H1 (cell line): ENCODE data around the gene CEL. TPM values are rescaled to one million over a fixed set of nuclear protein-coding genes. Genes with fewer than 3 reads are reported as not detected.

Experiments
- BRCA1 ChIP-seq: IDR thresholded peaks from 2 replicates; pipeline ENCODE4 v1.6.1; 2012; ENCODE audit warnings: low read depth, low read length, improper control_type of control experiment
- CBX8 ChIP-seq: fragments of 300-800, 300-1000 bp; sonication (generic); IDR thresholded peaks from 2 replicates; pipeline ENCODE4 v1.7.1; 2016; ENCODE audit warnings: low read depth, low read length, borderline replicate concordance
- CTBP2 ChIP-seq: IDR thresholded peaks from 2 replicates; pipeline ENCODE4 v1.7.0; 2011; ENCODE audit warnings: borderline replicate concordance, mild to moderate bottlenecking, moderate library complexity, mixed read lengths, low read length; ENCODE audit not compliant: insufficient read depth, insufficient read length
- EGR1 ChIP-seq: IDR thresholded peaks from 2 replicates; pipeline ENCODE4 v1.6.1; 2011; ENCODE audit warnings: low read depth, low read length, borderline replicate concordance
- EZH2 ChIP-seq: fragments of 200-600 bp; sonication (generic); IDR thresholded peaks from 2 replicates; pipeline ENCODE4 v1.7.1; 2012; ENCODE audit warnings: low read depth, mild to moderate bottlenecking, moderate library complexity, low read length, inconsistent platforms; ENCODE audit not compliant: severe bottlenecking
- FOSL1 ChIP-seq: IDR thresholded peaks from 2 replicates; pipeline ENCODE4 v1.6.1; 2011; ENCODE audit warnings: mild to moderate bottlenecking, low read depth, low read length, moderate library complexity; ENCODE audit not compliant: insufficient read depth
- JUN ChIP-seq: IDR thresholded peaks from 2 replicates; pipeline ENCODE4 v1.6.1; 2011; ENCODE audit warnings: low read depth, mild to moderate bottlenecking, improper control_type of control experiment, low read length
- NRF1 ChIP-seq: IDR thresholded peaks from 2 replicates; pipeline ENCODE4 v1.6.1; 2011; ENCODE audit warnings: mild to moderate bottlenecking, low read depth, low read length, improper control_type of control experiment
- PHF8 ChIP-seq: fragments of 200-600 bp; sonication (generic); conservative IDR thresholded peaks from 2 replicates; pipeline ENCODE4 v1.7.1; 2012; ENCODE audit warnings: low read depth, mild to moderate bottlenecking, inconsistent platforms, low read length, moderate library complexity
- POLR2AphosphoS5 ChIP-seq: IDR thresholded peaks from 2 replicates; pipeline ENCODE4 v1.6.1; 2011; ENCODE audit warnings: low read depth, low read length
- RFX5 ChIP-seq: IDR thresholded peaks from 2 replicates; pipeline ENCODE4 v1.6.1; 2011; ENCODE audit warnings: low read depth, low read length, improper control_type of control experiment, borderline replicate concordance
- SAP30 ChIP-seq: fragments of 300-600 bp; sonication (generic); IDR thresholded peaks from 2 replicates; pipeline ENCODE4 v1.7.1; 2012; ENCODE audit warnings: low read length, moderate library complexity, mild to moderate bottlenecking, inconsistent platforms; ENCODE audit not compliant: insufficient read depth, insufficient replicate concordance
- SIN3A ChIP-seq, 2 experiments: IDR thresholded peaks in 1 of 2; conservative IDR thresholded peaks in 1 of 2; 2 replicates each; pipeline ENCODE4 v1.6.1; 2011 to 2012; ENCODE audit warnings: low read length in 2 of 2, improper control_type of control experiment in 1 of 2, low read depth in 1 of 2, mild to moderate bottlenecking in 1 of 2
- TBP ChIP-seq: IDR thresholded peaks from 2 replicates; pipeline ENCODE4 v1.6.1; 2011; ENCODE audit warnings: low read depth, low read length, improper control_type of control experiment
- TCF12 ChIP-seq: IDR thresholded peaks from 2 replicates; pipeline ENCODE4 v1.6.1; 2011; ENCODE audit warnings: low read depth, mild to moderate bottlenecking, low read length
- YY1 ChIP-seq: IDR thresholded peaks from 2 replicates; pipeline ENCODE4 v1.6.1; 2011; ENCODE audit warnings: low read depth, mild to moderate bottlenecking, low read length
- polyA plus RNA-seq, 7 experiments: library from polyadenylated mRNA; depleted of rRNA in 3 of 7; stranded (reverse) in 5 of 7; unstranded in 2 of 7; fragments of >200 nt in 5 of 7; fragments of 200-250 nt in 2 of 7; gene quantifications; 1 replicate in 5 of 7; 2 replicates in 1 of 7; 4 replicates in 1 of 7; pipeline versions ENCODE4 v1.2.1 to v1.2.3, GENCODE V29; 2011 to 2013; ENCODE audit warnings: missing spikeins in 2 of 7, mixed read lengths in 2 of 7
- total RNA-seq: library from RNA; stranded (reverse); fragmentation: NEBNext Ultra II Directional; extraction: Animal tissue kit (Norgen Biotek cat#: 25700); gene quantifications from 2 replicates; pipeline ENCODE4 v1.2.1, GENCODE V29; 2021
- TF ChIP-seq, protein P1 (sequence below): IDR thresholded peaks from 2 replicates; pipeline ENCODE4 v1.6.1; 2011; ENCODE audit warnings: low read length, improper control_type of control experiment
- TF ChIP-seq, protein P2 (sequence below): IDR thresholded peaks from 2 replicates; pipeline ENCODE4 v1.6.1; 2012; ENCODE audit warnings: inconsistent platforms
- TF ChIP-seq, protein P3 (sequence below), 3 experiments: IDR thresholded peaks; 1 replicate in 2 of 3; 2 replicates in 1 of 3; pipeline versions ENCODE4 v1.5.1 to v1.6.1; 2011; ENCODE audit warnings: low read length in 3 of 3, mild to moderate bottlenecking in 3 of 3, inconsistent platforms in 2 of 3, low read depth in 1 of 3, moderate library complexity in 1 of 3; ENCODE audit not compliant: insufficient read depth in 1 of 3; ENCODE audit errors: control extremely low read depth in 1 of 3

Gene CEL
- total and polyA plus RNA-seq, 2 of the 8 experiments (the other 6 are each of a cell fraction or from before 2014, with no cell fraction given), result 1.8 to 3.4 TPM

DNA sequence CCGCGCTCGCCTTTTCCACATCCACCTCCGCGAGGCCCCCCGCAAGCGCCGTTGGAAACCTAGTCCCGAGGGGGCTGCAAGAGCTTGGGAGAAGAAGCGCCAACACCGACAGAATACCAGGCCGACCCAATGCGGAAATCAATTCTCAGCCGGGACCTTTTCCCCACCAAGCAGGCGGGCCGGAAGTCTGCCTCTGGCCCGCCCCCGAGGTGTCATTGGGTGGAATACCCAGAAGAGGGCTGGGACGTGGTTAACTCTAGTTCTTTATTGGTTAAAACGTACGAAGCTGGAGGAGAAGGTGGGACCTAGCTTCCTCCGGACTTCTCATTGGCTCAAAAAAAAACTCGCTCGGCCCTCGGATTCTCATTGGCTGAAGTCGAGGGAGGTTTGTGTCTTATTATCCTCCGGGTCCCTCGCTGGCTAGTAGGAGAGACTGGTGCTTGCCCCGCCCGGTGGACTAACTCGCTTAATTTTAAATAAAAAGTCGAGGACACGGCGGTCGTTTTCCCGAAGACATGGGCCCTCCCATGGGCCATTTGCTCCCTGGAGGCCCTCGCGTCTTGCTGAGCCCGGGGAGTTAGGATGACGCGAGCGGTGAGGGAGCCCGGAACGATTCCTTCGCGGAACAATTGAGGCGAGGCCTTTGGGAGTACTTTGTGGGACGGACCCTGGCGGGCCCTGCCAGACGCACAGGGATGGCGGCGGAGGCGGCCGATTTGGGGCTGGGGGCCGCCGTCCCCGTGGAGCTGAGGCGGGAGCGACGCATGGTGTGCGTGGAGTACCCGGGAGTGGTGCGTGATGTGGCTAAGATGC, 31.3 kb upstream of the CEL start, which contains the start of gene GTF3C5 (continued):
- TF ChIP-seq, protein P1, sequence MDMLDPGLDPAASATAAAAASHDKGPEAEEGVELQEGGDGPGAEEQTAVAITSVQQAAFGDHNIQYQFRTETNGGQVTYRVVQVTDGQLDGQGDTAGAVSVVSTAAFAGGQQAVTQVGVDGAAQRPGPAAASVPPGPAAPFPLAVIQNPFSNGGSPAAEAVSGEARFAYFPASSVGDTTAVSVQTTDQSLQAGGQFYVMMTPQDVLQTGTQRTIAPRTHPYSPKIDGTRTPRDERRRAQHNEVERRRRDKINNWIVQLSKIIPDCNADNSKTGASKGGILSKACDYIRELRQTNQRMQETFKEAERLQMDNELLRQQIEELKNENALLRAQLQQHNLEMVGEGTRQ, result no peak
- TF ChIP-seq FOSL1 (no peak), CBX8 (no peak), NRF1 (no peak), SAP30 (no peak), POLR2AphosphoS5 (peak; percentile 92), TBP (peak; percentile 96), TCF12 (no peak), SIN3A (conservative IDR thresholded peaks at IDR 0.05 in 1 of 2, IDR thresholded peaks at IDR 0.05 in 1 of 2; ENCODE audit: low read depth in 1 of 2, low read length in 2 of 2) (peak; percentile 57 to 86; a peak in 1 of 4 replicates), EGR1 (no peak), PHF8 (peak; percentile 96), YY1 (peak; percentile 93), EZH2 (no peak), RFX5 (0 out of 2 replicates have a peak, but pooled peaks have one; percentile 31), CTBP2 (no peak), JUN (no peak), BRCA1 (no peak)
- TF ChIP-seq, protein P2, sequence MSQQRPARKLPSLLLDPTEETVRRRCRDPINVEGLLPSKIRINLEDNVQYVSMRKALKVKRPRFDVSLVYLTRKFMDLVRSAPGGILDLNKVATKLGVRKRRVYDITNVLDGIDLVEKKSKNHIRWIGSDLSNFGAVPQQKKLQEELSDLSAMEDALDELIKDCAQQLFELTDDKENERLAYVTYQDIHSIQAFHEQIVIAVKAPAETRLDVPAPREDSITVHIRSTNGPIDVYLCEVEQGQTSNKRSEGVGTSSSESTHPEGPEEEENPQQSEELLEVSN, result peak; percentile 65
- TF ChIP-seq, protein P3, sequence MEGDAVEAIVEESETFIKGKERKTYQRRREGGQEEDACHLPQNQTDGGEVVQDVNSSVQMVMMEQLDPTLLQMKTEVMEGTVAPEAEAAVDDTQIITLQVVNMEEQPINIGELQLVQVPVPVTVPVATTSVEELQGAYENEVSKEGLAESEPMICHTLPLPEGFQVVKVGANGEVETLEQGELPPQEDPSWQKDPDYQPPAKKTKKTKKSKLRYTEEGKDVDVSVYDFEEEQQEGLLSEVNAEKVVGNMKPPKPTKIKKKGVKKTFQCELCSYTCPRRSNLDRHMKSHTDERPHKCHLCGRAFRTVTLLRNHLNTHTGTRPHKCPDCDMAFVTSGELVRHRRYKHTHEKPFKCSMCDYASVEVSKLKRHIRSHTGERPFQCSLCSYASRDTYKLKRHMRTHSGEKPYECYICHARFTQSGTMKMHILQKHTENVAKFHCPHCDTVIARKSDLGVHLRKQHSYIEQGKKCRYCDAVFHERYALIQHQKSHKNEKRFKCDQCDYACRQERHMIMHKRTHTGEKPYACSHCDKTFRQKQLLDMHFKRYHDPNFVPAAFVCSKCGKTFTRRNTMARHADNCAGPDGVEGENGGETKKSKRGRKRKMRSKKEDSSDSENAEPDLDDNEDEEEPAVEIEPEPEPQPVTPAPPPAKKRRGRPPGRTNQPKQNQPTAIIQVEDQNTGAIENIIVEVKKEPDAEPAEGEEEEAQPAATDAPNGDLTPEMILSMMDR (IDR thresholded peaks at IDR 0.05; ENCODE audit: control extremely low read depth in 1 of 3, insufficient read depth in 1 of 3, low read depth in 1 of 3, low read length in 3 of 3), result no peak
